Transverse colon (tissue), 3 donors: ENCODE data around the gene STARD10.

Experiments
- POLR2A ChIP-seq: fragments of 450-650 bp; IDR thresholded peaks from one replicate; pipeline ENCODE4 v1.6.1; 2016; ENCODE audit warnings: antibody characterized with exemption, mild to moderate bottlenecking, moderate library complexity
- TF ChIP-seq, protein P1 (sequence below), 5 experiments: fragments of 200-600 bp in 3 of 5; fragments of 450-650 bp in 2 of 5; sonication (generic) in 3 of 5; IDR thresholded peaks; 1 replicate in 2 of 5; 2 replicates in 3 of 5; pipeline ENCODE4 v1.5.1; 2016 to 2017; ENCODE audit warnings: antibody characterized with exemption in 5 of 5, inconsistent platforms in 3 of 5, mild to moderate bottlenecking in 2 of 5, moderate library complexity in 1 of 5

DNA sequence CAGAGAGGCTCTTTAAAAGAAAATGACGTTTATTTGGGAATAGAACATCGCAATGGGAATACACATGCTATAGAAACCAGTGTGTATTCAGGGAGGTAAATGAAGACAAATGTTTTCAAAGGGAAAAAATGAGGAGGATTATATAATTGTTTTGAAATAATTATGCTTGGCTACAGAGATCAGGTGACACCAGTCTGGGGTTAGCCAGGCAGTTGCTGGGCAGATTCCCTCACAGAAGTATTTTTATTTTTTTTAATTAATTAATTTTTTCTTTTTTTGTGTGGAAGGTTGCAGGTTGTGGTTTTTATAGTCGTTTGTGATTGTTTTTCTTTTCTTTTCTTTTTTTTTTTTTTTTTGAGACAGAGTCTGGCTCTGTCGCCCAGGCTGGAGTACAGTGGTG, 5.6 kb upstream of the STARD10 start:
- no peak for TF ChIP-seq POLR2A
- TF ChIP-seq, protein P1, sequence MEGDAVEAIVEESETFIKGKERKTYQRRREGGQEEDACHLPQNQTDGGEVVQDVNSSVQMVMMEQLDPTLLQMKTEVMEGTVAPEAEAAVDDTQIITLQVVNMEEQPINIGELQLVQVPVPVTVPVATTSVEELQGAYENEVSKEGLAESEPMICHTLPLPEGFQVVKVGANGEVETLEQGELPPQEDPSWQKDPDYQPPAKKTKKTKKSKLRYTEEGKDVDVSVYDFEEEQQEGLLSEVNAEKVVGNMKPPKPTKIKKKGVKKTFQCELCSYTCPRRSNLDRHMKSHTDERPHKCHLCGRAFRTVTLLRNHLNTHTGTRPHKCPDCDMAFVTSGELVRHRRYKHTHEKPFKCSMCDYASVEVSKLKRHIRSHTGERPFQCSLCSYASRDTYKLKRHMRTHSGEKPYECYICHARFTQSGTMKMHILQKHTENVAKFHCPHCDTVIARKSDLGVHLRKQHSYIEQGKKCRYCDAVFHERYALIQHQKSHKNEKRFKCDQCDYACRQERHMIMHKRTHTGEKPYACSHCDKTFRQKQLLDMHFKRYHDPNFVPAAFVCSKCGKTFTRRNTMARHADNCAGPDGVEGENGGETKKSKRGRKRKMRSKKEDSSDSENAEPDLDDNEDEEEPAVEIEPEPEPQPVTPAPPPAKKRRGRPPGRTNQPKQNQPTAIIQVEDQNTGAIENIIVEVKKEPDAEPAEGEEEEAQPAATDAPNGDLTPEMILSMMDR (IDR thresholded peaks at IDR 0.05) = no peak
